BJ (cell line): ENCODE data around the gene POLQ. TPM values are rescaled to one million over a fixed set of nuclear protein-coding genes. Genes with fewer than 3 reads are reported as not detected.
"Not testable (repeated sequence)": the region's sequence is repeated elsewhere in the genome, so short reads cannot be mapped to it uniquely, and the experiment has no call there.

Experiments
- CTCF ChIA-PET: fragments of 350-600 bp; formaldehyde crosslinking; extraction: SDS; loops from one replicate; lab custom pipeline; 2021; ENCODE audit warnings: antibody characterized with exemption, inconsistent platforms; lab: Yijun Ruan, JAX
- POLR2A ChIA-PET: fragments of 300-600 bp; sonication (Branson Sonifier 250); formaldehyde crosslinking; extraction: SDS; loops from one replicate; lab custom pipeline; 2021; ENCODE audit warnings: antibody characterized with exemption; lab: Charles Lee
- DNase-seq: peaks from one replicate; pipeline ENCODE4 v3.0.0-alpha.2; 2011; ENCODE audit warnings: low read depth
- H3K27me3 ChIP-seq: 2 replicates; pipeline ENCODE4 v1.6.0; 2011; ENCODE audit warnings: low read length; ENCODE audit not compliant: control insufficient read depth, insufficient read depth
- H3K36me3 ChIP-seq: 2 replicates; pipeline ENCODE4 v1.5.1; 2011; ENCODE audit warnings: low read length; ENCODE audit not compliant: control insufficient read depth, insufficient read depth
- H3K4me3 ChIP-seq: 2 replicates; pipeline ENCODE4 v1.5.1; 2011; ENCODE audit warnings: low read depth, mild to moderate bottlenecking, control low read depth, low read length
- polyA minus RNA-seq: library from RNA; depleted of rRNA, polyadenylated mRNA; stranded (reverse); fragments of >200 nt; gene quantifications from 2 replicates; pipeline ENCODE4 v1.2.3, GENCODE V29; 2011; rRNA and poly(A)+ RNA removed
- polyA plus RNA-seq: library from polyadenylated mRNA; depleted of rRNA; stranded (reverse); fragments of >200 nt; gene quantifications from 2 replicates; pipeline ENCODE4 v1.2.3, GENCODE V29; 2011; rRNA removed
- TF ChIP-seq, protein P1 (sequence below): IDR thresholded peaks from 2 replicates; pipeline ENCODE4 v1.5.1; 2011; ENCODE audit warnings: low read depth, mild to moderate bottlenecking, control low read depth, inconsistent platforms, low read length, moderate library complexity; ENCODE audit not compliant: insufficient read depth

The POLQ gene
- polyA plus RNA-seq: 1.0 and 2.5 TPM in 2 replicates
- polyA minus RNA-seq: 1.8 and 2.2 TPM in 2 replicates

DNA sequence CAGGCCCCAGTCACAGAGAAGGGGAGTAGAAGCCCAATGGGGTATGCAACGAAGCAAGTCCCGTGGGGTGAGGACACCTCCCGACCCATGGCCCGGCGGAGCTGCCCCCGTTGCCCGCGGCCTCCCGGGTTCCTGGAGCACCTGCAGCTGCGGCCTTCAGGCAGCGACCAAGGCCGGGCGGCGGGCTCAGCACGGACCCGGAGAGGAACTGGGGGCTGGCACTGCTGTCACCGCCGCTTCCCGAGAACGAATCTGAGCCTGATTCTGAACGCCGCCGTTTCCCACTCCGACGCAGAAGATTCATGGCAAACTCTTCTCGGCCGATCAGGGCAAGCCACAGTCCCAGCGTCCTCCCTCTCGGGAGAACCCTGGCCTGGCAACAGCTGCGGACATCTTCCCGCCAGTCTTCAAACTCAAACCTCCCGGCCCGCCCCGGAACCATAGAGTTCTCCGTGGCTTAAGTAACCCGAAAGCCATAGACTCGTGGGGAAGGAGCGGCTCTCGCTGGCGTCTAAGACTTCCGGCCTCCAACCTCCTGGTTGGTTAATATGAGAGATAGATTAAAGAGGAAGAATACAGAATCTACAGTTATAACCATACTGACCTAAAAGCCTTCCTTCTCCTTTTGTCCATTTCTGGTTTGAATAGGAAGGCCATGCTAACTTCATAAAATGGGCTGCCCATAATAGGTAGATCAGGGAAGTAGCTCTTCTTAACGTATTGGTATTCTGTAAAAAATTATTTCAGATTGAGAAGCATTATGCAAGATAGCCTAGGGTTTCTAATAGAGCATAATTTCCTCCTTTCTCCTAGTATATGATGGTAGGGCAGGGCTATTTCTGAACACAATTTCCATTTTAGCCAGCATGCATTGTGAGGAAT, at the start of gene POLQ:
POLQ (minus strand) TSS at position 415 of the 882 bp plus-strand sequence; CDS start at position 304, 111 bp downstream.
- peak; percentile 60 for DNase-seq
- H3K4me3 ChIP-seq: peak within 1 kb of the TSS; percentile 51
- no peaks in the 10 kb centered on the region for H3K27me3 ChIP-seq
- POLR2A ChIA-PET: interaction anchor here (0.6 kb wide), 1 partner anchor 1896 kb away, joined by 17 read pairs; no protein-coding TSS in a partner anchor
- CTCF ChIA-PET: interaction anchor here (1.1 to 2.2 kb wide), 8 partner anchors 11 to 1943 kb away, joined by 3 to 10 read pairs (median 3); partner anchors contain the start of genes DTX3L and PARP9
- H3K36me3 ChIP-seq: no peaks in the 10 kb centered on the region
- TF ChIP-seq, protein P1, sequence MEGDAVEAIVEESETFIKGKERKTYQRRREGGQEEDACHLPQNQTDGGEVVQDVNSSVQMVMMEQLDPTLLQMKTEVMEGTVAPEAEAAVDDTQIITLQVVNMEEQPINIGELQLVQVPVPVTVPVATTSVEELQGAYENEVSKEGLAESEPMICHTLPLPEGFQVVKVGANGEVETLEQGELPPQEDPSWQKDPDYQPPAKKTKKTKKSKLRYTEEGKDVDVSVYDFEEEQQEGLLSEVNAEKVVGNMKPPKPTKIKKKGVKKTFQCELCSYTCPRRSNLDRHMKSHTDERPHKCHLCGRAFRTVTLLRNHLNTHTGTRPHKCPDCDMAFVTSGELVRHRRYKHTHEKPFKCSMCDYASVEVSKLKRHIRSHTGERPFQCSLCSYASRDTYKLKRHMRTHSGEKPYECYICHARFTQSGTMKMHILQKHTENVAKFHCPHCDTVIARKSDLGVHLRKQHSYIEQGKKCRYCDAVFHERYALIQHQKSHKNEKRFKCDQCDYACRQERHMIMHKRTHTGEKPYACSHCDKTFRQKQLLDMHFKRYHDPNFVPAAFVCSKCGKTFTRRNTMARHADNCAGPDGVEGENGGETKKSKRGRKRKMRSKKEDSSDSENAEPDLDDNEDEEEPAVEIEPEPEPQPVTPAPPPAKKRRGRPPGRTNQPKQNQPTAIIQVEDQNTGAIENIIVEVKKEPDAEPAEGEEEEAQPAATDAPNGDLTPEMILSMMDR: no peak

DNA sequence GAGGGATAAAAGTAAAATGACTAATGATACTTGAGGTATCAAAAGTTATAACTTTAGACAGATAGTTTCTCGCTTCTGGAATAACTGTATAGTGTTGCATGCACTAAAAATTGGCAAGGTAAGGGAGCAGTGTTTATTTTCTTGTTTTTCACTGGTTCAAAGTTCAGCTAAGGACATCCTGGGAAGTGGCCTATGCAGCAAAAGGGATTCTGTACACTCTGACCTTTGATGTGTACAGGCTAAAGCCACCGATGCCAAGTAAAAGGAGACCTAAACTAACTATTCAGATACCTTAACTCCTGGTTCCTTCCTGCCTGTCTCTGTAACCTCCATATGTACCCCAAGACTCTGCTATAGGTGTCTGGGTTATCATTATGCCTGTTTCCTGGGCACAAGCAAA, 49.1 kb upstream of the POLQ start:
- no peak for DNase-seq
- CTCF ChIA-PET: no interaction called here
- no peak overlapping the region for H3K4me3 ChIP-seq
- H3K36me3 ChIP-seq: no peaks in the 10 kb centered on the region
- POLR2A ChIA-PET: no interaction called here
- TF ChIP-seq, protein P1: no peak
- no peaks in the 10 kb centered on the region; the same call in 1 of the 2 replicates for H3K27me3 ChIP-seq

DNA sequence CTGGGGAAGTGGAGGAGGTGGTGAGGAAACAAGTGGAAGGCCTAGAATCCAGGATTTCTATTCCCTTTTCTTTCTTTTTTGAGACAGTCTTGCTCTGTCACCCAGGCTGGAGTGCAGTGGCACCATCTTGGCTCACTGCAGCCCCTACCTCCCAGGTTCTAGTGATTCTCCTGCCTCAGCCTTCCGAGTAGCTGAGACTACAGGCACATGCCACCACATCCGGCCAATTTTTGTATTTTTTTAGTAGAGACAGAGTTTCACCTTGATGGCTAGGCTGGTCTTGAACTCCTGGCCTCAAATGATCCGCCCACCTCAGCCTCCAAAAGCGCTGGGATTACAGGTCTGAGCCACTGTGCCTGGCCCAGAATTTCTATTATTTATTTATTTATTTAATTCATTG, 48.0 kb upstream of the POLQ start:
- H3K27me3 ChIP-seq, H3K4me3 ChIP-seq, CTCF ChIA-PET, H3K36me3 ChIP-seq, DNase-seq: not testable (repeated sequence)
- POLR2A ChIA-PET: interaction anchor here (0.8 kb wide), 1 partner anchor 103 kb away, joined by 3 read pairs; no protein-coding TSS in a partner anchor

DNA sequence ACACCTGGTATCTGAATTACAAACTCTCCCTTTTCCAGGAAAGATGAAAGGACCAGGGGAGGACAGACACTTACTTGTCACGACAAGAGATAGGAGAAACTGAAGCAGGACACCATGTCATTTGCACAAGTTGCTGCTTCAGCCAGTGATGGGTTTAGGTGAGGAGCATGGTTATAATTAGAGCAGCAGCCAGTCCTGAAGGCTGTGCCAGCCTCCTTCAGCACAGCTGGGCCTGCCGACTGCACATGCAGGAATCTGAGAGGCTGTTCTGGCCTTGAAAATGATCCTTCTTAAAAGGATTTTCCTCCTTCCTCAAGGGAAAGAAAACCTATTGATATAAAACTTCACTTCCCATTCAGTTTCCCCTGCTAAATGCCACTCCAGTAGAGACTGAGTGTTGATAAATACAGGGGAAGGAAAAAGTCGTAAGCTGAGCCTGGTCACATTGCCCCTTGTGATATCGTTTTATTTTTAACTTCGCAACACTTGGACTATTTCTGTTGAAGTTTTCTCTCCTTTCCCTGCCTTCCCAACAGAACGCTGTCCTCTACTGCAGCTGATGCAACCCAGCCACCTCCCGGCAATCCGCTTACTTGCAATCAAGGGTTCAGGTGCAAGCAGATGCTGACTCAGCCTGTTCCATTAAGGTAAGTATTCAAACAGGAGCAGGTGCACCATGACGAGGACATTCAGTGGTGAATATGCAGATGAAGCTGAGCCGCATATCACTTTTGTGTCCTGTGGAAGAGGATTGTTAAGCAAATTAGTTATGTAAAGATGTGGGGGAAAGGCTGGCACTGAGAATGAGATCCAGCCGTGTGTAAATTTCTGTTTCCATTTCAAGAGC, 47.3 kb upstream of the POLQ start, which contains the start of gene FBXO40:
FBXO40 (plus strand) TSS at position 524 of the 847 bp plus-strand sequence. CDS start 27,197 bp downstream, outside the sequence.
- H3K36me3 ChIP-seq: no peaks in the 10 kb centered on the region
- H3K4me3 ChIP-seq: no peak within 1 kb of the TSS
- TF ChIP-seq, protein P1: no peak
- H3K27me3 ChIP-seq: no peaks in the 10 kb centered on the region; the same call in 1 of the 2 replicates
- no peak for DNase-seq
- ChIA-PET CTCF (no interaction called here), POLR2A (interaction anchor here (0.8 kb wide), 1 partner anchor 104 kb away, joined by 3 read pairs; no protein-coding TSS in a partner anchor)

DNA sequence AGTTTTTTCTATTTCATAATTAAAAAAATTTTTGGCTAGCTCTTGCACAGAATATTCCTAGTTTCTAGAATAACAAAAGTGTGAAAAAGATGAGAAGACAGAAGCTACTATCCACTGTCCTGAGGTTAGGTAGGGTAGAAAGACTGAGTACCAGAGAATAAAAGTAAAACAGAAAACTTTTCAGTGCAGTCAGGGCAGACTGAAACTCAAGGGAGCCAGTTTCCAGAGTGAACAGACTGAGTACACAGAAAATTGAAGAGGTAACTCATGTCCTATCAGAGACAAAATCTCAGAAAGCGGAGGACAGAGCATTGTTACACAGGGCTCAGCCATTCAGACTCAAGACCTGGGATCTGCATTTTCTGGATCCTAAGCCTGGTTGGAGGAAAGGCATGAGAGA, 38.6 kb upstream of the POLQ start:
- no peaks in the 10 kb centered on the region for H3K27me3 ChIP-seq
- TF ChIP-seq, protein P1: no peak
- CTCF ChIA-PET: no interaction called here
- POLR2A ChIA-PET: no interaction called here
- no peak for DNase-seq
- H3K4me3 ChIP-seq: no peak overlapping the region
- no peaks in the 10 kb centered on the region for H3K36me3 ChIP-seq
